HCT116 (cell line): ENCODE measurements around the gene TGM2. TPM values are rescaled to one million over a fixed set of nuclear protein-coding genes. Genes with fewer than 3 reads are reported as not detected.

Experiments used
- ATAC-seq: fragments of 200-7000 bp; cut with Tn5 transposase; 2 replicates; pipeline ENCODE4 v1.9.1; 2020; ENCODE audit warnings: mild to moderate bottlenecking, moderate library complexity
- BruUV-seq: library from RNA; stranded (reverse); fragments of 400-500 nt; replicated peaks from 2 replicates; lab custom pipeline; 2021; lab: Mats Ljungman, UMichigan
- CTCF ChIA-PET: fragments of 300-600 bp; sonication (Branson Sonifier 250); formaldehyde crosslinking; loops from one replicate; lab custom pipeline; 2021; ENCODE audit warnings: antibody characterized with exemption; lab: Charles Lee
- POLR2A ChIA-PET: fragments of 300-600, 350-600 bp; sonication (Branson Sonifier 250); formaldehyde crosslinking; loops from one replicate; lab custom pipeline; 2021; ENCODE audit warnings: antibody characterized with exemption; lab: Charles Lee
- RAD21 ChIA-PET, 2 experiments: fragments of 300-600 bp; sonication (Branson Sonifier 250); formaldehyde crosslinking; loops; one replicate each; lab custom pipeline; 2023; ENCODE audit warnings: low total read pairs in 2 of 2; ENCODE audit not compliant: uncharacterized antibody in 2 of 2, unreplicated experiment in 2 of 2, low non-redundant PET in 1 of 2; lab: Charles Lee
- DNase-seq: peaks from one replicate; pipeline ENCODE4 v3.0.0-alpha.2; 2010; ENCODE audit warnings: low read depth, low spot score
- H2AFZ ChIP-seq: fragments of 200-600 bp; shearing (Covaris generic), sonication (generic); 2 replicates; pipeline ENCODE4 v1.6.1; 2017; ENCODE audit warnings: low read depth, mixed run types, mixed read lengths, antibody characterized with exemption, low read length; ENCODE audit not compliant: poor library complexity, severe bottlenecking
- H3K27ac ChIP-seq: 2 replicates; pipeline ENCODE4 v1.5.1; 2012; ENCODE audit warnings: low read depth, low read length
- H3K27me3 ChIP-seq: fragments of 200-600 bp; sonication (generic); 2 replicates; pipeline ENCODE4 v1.6.1; 2016; ENCODE audit warnings: mixed run types, low read length, mixed read lengths; ENCODE audit not compliant: insufficient read depth
- H3K36me3 ChIP-seq, 2 experiments: fragments of 200-500 bp in 1 of 2; fragments of 200-600 bp in 1 of 2; sonication (Bioruptor generic) in 1 of 2; sonication (generic) in 1 of 2; 2 replicates each; pipeline versions ENCODE4 v1.5.1 to v1.6.1; 2014 to 2016; ENCODE audit warnings: low read length in 2 of 2, inconsistent platforms in 1 of 2, mixed read lengths in 1 of 2, mixed run types in 1 of 2; ENCODE audit not compliant: insufficient read depth in 2 of 2, control insufficient read depth in 1 of 2
- H3K4me1 ChIP-seq, 2 experiments: fragments of 200-600 bp in 1 of 2; sonication (generic) in 1 of 2; 2 replicates each; pipeline versions ENCODE4 v1.5.1 to v1.6.1; 2012 to 2017; ENCODE audit warnings: low read length in 2 of 2, inconsistent platforms in 1 of 2, mild to moderate bottlenecking in 1 of 2, mixed read lengths in 1 of 2, mixed run types in 1 of 2, moderate library complexity in 1 of 2; ENCODE audit not compliant: insufficient read depth in 2 of 2, control insufficient read depth in 1 of 2
- H3K4me2 ChIP-seq: fragments of 200-600 bp; sonication (generic); 2 replicates; pipeline ENCODE4 v1.6.1; 2017; ENCODE audit warnings: mixed run types, low read length, mixed read lengths
- H3K4me3 ChIP-seq, 2 experiments: fragments of 200-600 bp in 1 of 2; sonication (generic) in 1 of 2; replicated peaks in 1 of 2; 2 replicates each; pipeline ENCODE4 v1.5.1; 2011 to 2016; ENCODE audit warnings: low read length in 2 of 2, control low read depth in 1 of 2, low read depth in 1 of 2, mild to moderate bottlenecking in 1 of 2, mixed read lengths in 1 of 2, mixed run types in 1 of 2
- H3K79me2 ChIP-seq: fragments of 200-600 bp; sonication (generic); 2 replicates; pipeline ENCODE4 v1.6.1; 2017; ENCODE audit warnings: mild to moderate bottlenecking, mixed run types, low read length, moderate library complexity, mixed read lengths; ENCODE audit not compliant: insufficient read depth
- H3K9ac ChIP-seq: fragments of 200-600 bp; sonication (generic); 2 replicates; pipeline ENCODE4 v1.6.1; 2016; ENCODE audit warnings: low read length, mixed read lengths
- H3K9me2 ChIP-seq: fragments of 200-600 bp; sonication (generic), shearing (Covaris generic); 2 replicates; pipeline ENCODE4 v1.6.1; 2017; ENCODE audit warnings: mixed run types, mild to moderate bottlenecking, moderate library complexity; ENCODE audit not compliant: insufficient read depth
- H3K9me3 ChIP-seq, 2 experiments: fragments of 200-500 bp in 1 of 2; fragments of 200-600 bp in 1 of 2; sonication (Bioruptor generic) in 1 of 2; sonication (generic) in 1 of 2; 2 replicates each; pipeline ENCODE4 v1.6.1; 2014 to 2017; ENCODE audit warnings: low read length in 2 of 2, mixed read lengths in 2 of 2, inconsistent platforms in 1 of 2, low read depth in 1 of 2, mild to moderate bottlenecking in 1 of 2, mixed run types in 1 of 2, moderate library complexity in 1 of 2; ENCODE audit not compliant: control insufficient read depth in 1 of 2, insufficient read depth in 1 of 2
- H4K20me1 ChIP-seq: fragments of 200-600 bp; sonication (generic), shearing (Covaris generic); 2 replicates; pipeline ENCODE4 v1.6.1; 2017; ENCODE audit warnings: mixed run types, mild to moderate bottlenecking, moderate library complexity; ENCODE audit not compliant: insufficient read depth
- CEBPB ChIP-seq: IDR thresholded peaks from 2 replicates; pipeline ENCODE4 v1.6.1; 2012; ENCODE audit warnings: low read depth
- EZH2 ChIP-seq: fragments of 200-600 bp; sonication (generic); IDR thresholded peaks from 2 replicates; pipeline ENCODE4 v1.6.1; 2017; ENCODE audit warnings: antibody characterized with exemption, mixed run types
- FOSL1 ChIP-seq: IDR thresholded peaks from 2 replicates; pipeline ENCODE4 v1.6.1; 2012; ENCODE audit warnings: low read depth
- JUND ChIP-seq: IDR thresholded peaks from 2 replicates; pipeline ENCODE4 v1.6.1; 2012
- MAX ChIP-seq: IDR thresholded peaks from 2 replicates; pipeline ENCODE4 v1.6.1; 2012
- POLR2AphosphoS5 ChIP-seq: IDR thresholded peaks from 2 replicates; pipeline ENCODE4 v1.6.1; 2011; ENCODE audit warnings: mild to moderate bottlenecking, low read depth, low read length, moderate library complexity
- RAD21 ChIP-seq: IDR thresholded peaks from 2 replicates; pipeline ENCODE4 v1.6.1; 2012; ENCODE audit warnings: low read depth, mild to moderate bottlenecking
- SIN3A ChIP-seq: IDR thresholded peaks from 2 replicates; pipeline ENCODE4 v1.6.1; 2012; ENCODE audit warnings: low read depth
- SP1 ChIP-seq: IDR thresholded peaks from 2 replicates; pipeline ENCODE4 v1.6.1; 2012; ENCODE audit warnings: low read depth
- SRF ChIP-seq: IDR thresholded peaks from 2 replicates; pipeline ENCODE4 v1.6.1; 2012; ENCODE audit warnings: low read depth
- TCF7L2 ChIP-seq: IDR thresholded peaks from 2 replicates; pipeline ENCODE4 v1.7.0; 2011; ENCODE audit warnings: borderline replicate concordance, inconsistent platforms; ENCODE audit not compliant: insufficient read depth, insufficient read length; ENCODE audit errors: extremely low read depth
- YY1 ChIP-seq: IDR thresholded peaks from 2 replicates; pipeline ENCODE4 v1.6.1; 2011; ENCODE audit warnings: low read length, low read depth, moderate library complexity, mild to moderate bottlenecking; ENCODE audit not compliant: insufficient replicate concordance; ENCODE audit errors: extremely low read depth
- ZFX ChIP-seq: fragments of 450-650 bp; IDR thresholded peaks from 2 replicates; pipeline ENCODE4 v1.6.1; 2017
- intact Hi-C: fragments of 100-400 bp; cut with micrococcal nuclease; formaldehyde crosslinking; loops from 2 replicates; pipeline ENCODE4 v1.10.0; 2022
- total RNA-seq: library from RNA; stranded (reverse); gene quantifications from one replicate; pipeline ENCODE4 v1.2.1, GENCODE V29; 2021; ENCODE audit not compliant: unreplicated experiment
- TF ChIP-seq, protein P1 (sequence below): IDR thresholded peaks from 2 replicates; pipeline ENCODE4 v1.6.1; 2012; ENCODE audit warnings: low read depth

Gene TGM2
- total RNA-seq, 1 experiment from 2014 or later: 6.1 TPM

GRCh38 chr20:38079353-38079752 lies 85.7 kb downstream of the TGM2 start:
- ChIA-PET CTCF (no interaction called here), POLR2A (no interaction called here), RAD21 (no interaction called here)
- no peak overlapping the region for H2AFZ ChIP-seq
- H3K4me1 ChIP-seq: no peaks in the 10 kb centered on the region
- H3K9me3 ChIP-seq: no peaks in the 10 kb centered on the region
- H4K20me1 ChIP-seq: no peaks in the 10 kb centered on the region
- no TSS peak for BruUV-seq
- intact Hi-C loops: no loop called here
- H3K9me2 ChIP-seq: no peaks in the 10 kb centered on the region
- DNase-seq: no peak
- H3K9ac ChIP-seq: no peak overlapping the region
- TF ChIP-seq RAD21 (no peak), EZH2 (no peak), FOSL1 (no peak), SIN3A (no peak), CEBPB (no peak), SP1 (no peak), YY1 (no peak), SRF (no peak), MAX (no peak), ZFX (no peak), JUND (no peak), POLR2AphosphoS5 (no peak), TCF7L2 (no peak)
- TF ChIP-seq, protein P1, sequence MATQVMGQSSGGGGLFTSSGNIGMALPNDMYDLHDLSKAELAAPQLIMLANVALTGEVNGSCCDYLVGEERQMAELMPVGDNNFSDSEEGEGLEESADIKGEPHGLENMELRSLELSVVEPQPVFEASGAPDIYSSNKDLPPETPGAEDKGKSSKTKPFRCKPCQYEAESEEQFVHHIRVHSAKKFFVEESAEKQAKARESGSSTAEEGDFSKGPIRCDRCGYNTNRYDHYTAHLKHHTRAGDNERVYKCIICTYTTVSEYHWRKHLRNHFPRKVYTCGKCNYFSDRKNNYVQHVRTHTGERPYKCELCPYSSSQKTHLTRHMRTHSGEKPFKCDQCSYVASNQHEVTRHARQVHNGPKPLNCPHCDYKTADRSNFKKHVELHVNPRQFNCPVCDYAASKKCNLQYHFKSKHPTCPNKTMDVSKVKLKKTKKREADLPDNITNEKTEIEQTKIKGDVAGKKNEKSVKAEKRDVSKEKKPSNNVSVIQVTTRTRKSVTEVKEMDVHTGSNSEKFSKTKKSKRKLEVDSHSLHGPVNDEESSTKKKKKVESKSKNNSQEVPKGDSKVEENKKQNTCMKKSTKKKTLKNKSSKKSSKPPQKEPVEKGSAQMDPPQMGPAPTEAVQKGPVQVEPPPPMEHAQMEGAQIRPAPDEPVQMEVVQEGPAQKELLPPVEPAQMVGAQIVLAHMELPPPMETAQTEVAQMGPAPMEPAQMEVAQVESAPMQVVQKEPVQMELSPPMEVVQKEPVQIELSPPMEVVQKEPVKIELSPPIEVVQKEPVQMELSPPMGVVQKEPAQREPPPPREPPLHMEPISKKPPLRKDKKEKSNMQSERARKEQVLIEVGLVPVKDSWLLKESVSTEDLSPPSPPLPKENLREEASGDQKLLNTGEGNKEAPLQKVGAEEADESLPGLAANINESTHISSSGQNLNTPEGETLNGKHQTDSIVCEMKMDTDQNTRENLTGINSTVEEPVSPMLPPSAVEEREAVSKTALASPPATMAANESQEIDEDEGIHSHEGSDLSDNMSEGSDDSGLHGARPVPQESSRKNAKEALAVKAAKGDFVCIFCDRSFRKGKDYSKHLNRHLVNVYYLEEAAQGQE: no peak
- no peak overlapping the region for H3K4me2 ChIP-seq
- H3K27ac ChIP-seq: no peak overlapping the region
- H3K79me2 ChIP-seq: peaks cover 44% of the 10 kb centered on the region
- peaks cover 0 to 3% of the 10 kb centered on the region in 2 experiments; a peak in 2 of 4 replicates for H3K36me3 ChIP-seq
- ATAC-seq: no peak
- no peak overlapping the region for H3K4me3 ChIP-seq
- H3K27me3 ChIP-seq: no peaks in the 10 kb centered on the region
